GM19372 (cell line): ENCODE data around the gene CCDC136.

ENCODE experiments used
- ATAC-seq: cut with Tn5 transposase; IDR thresholded peaks from one replicate; pipeline ENCODE4 v1.9.1; 2021; ENCODE audit warnings: mild to moderate bottlenecking, low read depth, moderate library complexity; ENCODE audit not compliant: unreplicated experiment

CCDC136 gene

DNA sequence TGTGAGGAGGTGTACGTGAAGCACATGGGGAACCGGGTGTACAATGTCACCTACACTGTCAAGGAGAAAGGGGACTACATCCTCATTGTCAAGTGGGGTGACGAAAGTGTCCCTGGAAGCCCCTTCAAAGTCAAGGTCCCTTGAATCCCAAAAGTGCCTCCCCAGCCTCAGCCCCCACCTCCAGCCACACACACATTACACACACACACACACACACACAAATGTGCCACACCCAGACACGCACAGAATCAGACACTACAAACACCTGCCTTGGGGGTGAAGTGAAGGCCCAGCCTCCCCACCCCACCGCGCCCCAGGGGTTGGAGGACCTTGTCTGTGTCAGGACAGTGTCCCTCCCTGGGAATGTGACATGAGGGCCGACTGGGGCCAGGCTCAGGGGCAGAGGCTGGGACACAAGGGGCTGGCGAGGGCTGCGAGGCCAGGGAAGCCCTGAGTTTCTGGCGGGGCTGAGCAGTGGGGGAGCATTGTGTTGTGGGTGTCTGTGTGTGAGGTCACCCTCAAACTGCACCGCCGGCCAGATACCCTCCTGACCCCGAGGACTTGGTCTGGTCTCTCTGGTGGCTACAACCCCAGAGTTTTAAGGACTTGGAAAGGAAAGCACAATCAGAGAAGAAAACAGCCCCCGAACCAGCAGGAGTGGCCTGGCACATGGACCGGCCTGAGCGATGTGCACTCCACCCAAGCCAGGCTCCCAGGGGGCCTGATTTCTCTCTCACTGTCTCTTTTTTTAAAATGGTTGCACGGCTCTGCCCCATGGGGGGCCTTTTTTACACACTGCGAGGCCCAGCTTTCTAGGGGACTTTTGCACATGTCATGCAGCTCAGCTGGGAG, 66.8 kb downstream of the CCDC136 start:
- ATAC-seq, result no peak

DNA sequence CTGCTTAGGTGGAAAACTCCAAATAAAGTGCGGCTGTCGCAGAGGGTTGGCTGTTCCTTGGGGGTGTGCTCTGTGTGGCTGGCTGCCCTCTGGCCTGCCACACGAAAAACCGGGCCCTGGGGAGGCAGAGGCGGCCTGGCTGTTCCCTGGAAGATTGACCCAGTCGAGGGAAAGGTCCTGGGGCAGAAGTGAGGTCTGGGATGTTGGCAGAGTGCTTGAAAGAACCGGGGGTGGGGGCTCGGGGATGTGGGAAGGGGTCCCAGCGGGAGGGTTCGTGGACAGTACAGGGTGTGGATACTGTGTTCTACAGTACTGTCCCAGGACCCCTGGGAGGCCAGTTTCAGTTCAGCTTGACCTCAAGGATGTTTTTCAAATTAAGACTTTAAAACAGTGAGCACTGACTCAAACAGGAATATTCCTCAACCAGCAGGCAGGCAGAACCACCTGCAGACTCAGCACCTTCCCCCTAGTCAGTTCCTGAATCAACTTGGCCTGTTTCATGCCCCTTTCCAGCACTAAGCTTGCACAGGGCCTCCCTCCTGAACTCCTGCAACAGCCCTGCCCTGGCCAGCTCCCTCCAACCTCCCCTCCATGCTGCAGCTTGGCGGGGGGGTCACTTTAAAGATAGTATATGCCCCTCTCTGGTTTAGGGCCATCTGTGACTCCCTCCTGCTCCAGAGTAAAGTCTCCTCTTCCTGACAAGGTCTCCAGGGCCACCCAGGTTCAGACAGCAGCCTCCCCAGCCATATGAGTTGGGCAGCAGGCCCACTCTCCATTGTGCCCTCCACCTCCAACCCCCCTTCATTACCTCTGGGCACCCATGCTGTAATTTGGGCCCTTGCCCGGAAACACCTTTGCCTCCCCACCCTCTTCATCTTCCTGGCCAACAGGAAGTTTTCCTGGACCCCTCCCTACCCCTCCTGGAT, 67.7 kb downstream of the CCDC136 start:
- ATAC-seq, result no peak

DNA sequence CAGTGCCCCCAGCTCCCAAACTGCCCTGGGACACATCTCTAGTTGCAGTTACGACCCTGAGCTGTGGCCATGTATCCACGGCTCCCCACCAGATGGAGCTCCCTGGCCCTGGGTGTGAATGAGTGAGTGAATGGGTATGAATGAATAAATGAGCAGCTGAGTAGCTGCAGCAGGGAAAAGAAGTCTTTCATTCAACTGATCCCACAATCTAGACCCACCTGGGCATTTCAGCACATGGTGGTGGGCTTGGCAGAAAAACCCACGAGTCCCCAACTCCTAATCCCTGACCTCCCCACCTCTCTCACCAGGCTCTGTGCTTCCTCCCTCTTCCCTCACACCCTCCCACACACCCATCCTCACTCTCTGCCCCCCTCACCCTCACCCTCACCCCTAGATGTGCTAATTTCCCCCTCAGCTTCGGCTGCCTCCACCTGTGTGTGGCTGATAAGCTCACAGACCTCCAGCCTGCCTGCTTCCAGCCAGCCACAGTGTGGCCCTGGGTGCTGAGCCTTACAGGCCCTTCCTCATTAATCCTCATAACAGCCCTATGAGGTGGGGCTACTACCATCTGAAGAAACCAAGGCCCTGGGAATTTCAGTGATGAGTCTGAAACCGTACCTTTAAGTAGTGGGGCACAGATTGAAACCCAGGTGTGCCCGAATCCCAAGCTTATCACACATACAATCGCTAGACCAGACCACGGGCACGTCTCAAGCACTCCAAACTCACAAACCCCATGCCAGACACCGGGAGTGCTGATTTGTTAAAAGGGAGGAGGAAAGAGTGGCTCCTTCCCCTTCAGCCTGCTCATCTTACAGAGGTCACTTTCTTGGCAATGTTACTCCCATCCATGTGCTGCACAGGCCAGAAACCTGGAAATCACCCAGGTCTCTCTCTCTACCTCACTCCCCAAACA, 68.6 kb downstream of the CCDC136 start:
- ATAC-seq, result no peak

DNA sequence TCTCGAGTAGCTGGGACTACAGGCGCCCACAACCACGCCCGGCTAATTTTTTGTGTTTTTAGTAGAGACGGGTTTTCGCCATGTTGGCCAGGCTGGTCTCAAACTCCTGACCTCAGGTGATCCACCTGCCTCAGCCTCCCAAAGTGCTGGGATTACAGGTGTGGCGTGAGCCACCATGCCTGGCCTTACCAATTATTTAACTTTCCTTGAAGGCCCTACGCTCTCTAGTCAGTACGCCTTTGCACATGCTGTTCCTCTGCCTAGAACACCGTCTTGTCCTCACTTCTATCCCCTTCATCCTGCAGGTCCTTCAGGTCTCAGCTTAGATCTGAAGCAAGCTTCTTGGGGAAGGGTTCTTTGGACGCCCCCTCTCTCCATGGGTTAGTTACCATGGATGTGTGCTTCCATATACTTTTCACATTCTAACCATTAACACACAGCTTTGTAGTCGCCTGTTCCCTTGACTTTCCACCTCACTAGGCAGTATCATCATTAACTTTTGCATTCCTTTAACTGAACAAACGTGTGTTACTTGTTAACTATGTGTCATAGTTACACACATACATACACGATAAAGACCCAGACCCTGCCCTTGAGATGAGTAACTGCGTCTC, 70.3 kb downstream of the CCDC136 start:
- no peak for ATAC-seq

DNA sequence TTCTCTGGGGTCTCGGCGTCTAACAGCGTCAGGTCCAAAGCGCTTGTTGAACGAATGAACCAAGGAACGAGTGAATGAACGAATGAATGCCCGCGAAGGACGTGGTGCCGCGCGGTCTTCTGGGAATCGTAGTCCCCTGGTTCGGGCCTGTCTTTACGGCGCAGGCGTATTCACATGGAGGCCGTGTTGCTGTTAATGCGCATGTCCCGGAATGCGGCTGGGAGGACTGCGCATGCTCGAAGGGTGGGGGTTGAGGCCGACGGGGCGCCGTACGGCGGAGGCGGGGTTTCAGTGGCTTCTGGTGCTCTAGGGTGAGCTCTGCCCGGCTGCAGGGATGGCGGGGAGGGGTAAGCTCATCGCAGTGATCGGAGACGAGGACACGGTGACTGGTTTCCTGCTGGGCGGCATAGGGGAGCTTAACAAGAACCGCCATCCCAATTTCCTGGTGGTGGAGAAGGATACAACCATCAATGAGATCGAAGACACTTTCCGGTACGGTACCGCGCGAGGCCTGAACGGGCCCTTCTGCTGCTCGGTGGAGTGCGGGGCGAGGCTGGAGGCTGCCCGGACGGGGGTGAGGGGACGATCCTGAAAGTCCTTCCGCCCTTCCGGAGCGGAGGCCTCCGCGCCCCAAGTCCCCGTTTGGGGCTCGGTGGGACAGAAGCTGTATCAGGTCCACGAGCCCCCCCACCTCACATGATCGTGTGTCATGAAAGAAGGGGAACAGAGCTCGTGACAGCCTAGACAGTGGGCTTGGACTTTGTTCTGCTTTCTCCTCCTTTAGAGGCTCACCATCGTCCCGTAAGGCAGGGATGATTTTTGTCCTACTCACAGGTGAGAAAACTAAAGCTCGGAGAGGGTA, 71.0 kb downstream of the CCDC136 start, which contains the start of gene ATP6V1F:
TSS of gene ATP6V1F (plus strand) at position 286 of the 862 bp plus-strand sequence. CDS start at position 335, 49 bp downstream.
- peak; percentile 87 for ATAC-seq

DNA sequence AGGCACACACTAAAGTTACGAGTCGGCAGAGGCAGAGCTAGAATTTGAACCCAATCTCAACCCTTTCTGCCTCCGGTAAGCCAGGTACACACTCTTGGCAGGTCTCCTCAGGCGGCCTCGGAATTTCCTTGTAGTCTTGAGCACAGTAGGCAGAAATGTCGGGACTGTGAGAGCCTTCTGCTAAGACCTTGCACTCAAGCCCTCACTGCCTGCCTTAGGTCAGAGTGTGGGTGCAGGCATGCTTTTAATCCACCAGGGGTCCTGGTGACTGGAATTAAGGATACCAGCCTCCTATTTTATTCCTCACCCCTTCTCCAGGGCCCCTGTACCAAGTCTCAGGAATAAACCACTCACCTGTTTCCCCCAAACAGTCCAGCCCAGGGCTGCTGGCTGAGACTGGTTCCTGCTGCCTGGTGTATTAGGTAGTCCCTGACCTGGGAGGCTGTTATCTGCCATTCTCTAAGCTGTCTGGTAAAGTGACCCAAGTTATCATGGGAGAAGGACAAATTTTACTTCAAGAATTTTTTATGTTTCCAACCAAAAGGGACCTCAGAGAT, 71.7 kb downstream of the CCDC136 start:
- no peak for ATAC-seq

DNA sequence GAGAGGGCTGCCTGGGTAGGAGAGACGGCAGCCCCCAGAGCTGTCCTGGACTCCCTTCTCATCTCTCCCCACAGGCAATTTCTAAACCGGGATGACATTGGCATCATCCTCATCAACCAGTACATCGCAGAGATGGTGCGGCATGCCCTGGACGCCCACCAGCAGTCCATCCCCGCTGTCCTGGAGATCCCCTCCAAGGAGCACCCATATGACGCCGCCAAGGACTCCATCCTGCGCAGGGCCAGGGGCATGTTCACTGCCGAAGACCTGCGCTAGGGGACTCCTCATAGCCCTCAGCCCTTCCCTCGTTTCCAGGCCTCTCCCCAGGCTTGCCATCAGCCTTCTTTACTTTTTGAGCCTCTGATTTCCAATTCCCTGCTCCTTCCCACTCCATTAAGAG, 73.5 kb downstream of the CCDC136 start:
- ATAC-seq, result no peak

DNA sequence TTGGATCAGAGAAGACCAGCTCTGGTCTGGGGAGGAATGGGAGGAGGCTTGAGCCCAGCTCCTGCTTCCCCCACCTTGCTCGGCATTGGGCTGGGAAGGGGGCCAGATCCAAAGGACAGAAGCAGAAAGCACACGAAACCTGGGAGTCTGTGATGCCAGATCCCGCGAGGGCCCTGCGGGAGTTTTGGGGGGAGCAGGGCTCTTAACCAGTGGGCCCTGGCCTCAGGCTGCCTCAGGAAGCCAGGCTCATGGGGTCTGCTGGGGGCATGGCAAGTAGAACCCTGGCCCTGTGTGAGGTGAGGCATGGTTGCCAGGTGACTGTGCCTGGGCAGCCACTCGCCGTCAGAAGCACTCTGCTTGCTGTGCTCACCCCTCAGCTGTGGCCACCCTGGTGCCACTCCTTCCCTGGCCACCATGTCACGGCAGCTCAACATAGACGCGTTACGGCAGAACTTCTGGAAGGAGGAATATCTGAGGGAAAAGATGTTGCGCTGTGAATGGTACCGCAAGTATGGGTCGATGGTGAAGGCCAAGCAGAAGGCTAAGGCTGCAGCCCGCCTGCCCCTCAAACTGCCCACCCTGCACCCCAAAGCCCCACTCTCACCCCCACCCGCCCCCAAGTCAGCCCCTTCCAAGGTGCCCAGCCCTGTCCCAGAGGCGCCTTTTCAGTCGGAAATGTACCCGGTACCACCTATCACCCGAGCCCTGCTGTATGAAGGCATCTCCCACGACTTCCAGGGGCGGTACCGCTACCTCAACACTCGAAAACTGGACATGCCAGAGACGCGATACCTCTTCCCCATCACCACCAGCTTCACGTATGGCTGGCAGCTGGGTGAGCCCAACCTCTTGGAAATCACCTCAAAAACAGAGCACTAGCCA, 74.5 kb downstream of the CCDC136 start:
- ATAC-seq, result no peak

DNA sequence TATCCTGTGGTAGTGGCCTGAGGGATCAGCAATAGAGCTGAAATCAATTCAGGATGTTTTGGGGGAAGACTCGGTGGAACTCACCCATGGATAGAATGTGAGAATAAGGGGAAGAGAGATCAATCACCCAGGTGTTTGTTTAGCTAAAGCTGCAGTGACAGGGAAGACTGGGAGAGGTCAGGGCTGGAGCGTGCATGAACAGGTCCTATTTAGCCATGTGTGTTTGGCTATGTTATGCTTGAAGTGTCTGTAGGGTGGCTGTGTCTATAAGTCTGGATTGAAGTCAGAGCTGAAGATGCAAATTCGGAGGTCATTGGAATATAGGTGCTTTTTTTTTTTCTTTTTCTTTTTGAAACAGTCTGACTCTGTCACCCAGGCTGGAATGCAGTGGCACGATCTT, 75.5 kb downstream of the CCDC136 start:
- no peak for ATAC-seq

DNA sequence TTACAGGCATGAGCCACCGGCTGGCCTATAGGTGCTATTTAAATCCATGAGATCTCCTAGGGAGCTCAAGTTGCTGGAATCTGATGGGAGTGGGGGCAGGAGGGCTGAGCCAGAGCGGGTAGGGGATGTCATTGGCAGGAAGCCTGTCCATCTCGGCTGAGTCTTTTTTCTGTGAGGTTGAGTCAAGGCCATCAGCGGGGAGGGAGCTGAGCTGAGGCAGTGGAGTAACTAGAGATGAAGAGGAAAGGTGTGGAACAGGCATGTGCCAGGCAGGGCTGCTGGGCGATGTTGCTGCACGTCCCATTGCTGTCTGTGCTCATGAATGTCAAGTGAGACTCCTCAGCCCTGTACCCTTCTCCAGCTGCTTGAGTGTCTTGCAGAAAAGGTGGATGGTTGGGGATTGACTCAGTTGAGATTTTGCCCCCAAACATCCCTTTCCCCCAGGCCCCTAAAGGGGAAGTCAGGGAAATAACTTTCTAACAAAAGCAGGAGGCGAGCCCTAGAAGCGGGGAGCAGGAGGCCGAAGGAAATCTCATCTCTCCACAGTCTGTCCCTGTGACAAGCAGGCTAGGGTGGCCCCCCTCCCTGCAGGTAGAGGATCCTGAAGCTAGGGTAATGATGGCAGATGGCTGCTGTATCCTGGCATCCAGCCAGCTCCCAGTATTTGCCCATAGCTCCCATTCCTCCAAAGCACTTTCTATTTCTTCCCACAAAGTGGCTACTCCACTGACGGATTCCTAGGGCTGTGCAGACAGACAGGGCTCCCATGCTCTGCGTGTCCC, 76.3 kb downstream of the CCDC136 start:
- no peak for ATAC-seq

DNA sequence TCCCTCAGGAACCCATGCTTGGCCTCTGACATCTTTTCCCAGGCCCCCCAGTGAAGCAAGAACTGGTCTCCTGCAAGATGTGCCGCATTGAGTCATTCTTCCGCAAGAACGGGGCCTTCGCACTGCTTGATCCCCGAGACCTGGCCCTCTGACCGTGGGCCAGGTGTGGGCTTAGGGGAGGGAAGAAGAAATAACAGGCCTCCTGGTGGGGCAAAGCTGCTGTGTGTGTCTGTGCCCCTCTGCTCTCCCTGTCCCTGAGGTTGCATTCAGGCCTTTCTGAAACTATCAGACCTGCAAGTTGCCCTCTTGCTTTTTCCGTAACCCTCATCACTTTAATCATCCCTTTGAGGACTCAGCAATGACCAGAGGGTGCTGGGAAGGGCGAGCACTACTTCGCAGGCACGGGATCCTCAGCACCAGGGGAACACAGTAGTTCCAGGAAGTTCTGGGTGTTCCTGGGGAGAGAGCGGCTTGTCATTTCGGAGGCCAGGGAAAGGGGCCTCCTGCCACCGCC, 76.9 kb downstream of the CCDC136 start:
- no peak for ATAC-seq

DNA sequence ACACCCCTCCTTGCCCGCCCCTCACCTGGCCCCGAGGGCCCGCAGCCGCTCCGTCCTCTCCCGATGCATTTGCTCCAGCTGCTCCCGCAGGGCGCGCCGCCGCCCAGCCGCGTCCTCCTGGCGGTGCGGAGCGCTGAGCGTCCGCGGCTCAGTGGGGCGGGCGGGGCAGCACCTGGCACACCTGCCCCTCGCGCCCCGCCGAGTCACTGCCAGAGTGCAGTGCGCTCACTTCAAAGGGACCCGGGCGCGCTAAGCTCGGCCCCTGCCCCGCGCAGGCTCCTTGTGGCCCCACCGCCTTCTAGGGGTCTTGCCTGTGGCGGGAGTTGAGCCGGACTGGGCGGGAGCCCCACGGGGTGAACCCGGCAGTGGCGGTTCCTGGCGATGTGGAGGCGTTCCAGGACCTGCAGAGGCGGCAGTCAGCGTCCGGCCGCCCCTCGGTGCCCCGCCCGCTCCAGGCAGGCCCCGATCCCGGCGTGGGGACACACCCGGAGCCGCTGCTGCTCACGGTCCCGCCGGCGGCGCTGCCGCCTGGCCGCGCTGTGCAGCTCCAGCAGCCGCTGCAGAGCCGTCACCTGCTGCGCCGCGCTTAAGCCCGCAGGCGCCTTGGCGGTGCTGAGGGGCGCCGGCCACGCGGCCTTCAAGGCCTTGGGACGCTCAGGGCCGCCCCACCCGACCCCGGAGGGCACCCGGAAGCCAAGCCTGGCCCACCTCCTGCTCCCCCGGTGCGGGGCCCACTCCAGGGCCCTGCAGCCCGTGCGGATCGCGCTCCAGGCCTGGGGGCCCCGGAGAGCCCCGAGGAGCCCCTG, 77.6 kb downstream of the CCDC136 start:
- ATAC-seq, result no peak

DNA sequence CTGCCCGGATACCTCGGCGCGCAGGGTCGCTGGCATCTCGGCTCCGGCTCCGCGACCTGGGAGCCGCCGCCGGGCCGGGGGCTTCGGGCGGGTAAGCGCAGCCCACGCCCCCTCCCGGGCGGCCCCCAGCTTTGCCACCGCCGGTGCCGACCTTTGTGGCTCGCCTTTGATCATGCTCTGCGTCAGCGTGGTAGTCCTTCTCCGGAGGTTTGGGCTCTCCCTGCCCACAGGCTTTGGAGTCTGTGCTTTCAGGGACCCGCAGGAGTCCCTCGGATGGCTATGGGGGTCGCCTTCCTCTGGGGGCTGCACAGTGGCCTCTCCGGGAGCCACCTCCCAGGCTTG, 78.1 kb downstream of the CCDC136 start:
- no peak for ATAC-seq

DNA sequence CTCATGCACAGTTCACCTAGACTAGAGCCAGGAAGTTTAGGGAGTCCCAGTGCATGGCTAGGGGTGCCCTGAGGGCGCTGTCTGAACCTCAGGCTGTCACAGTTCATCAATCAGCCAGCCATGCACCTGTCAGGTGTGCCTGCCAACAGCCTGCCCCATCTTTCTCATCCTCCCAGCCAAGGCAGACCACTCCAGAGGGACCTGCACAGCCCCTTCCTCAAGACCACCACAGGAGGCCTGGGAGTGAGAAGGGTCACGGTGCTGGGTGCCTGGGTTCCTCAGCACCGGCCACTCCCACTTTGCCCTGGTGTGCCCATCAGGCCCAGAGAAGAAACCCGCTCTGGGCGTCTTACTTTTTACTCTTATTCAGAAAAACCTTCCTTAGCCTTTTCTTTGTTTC, 79.3 kb downstream of the CCDC136 start:
- no peak for ATAC-seq
